Keratinocyte (primary cell): ENCODE data around the gene MAP3K20. TPM values are rescaled to one million over a fixed set of nuclear protein-coding genes. Genes with fewer than 3 reads are reported as not detected.

Experiments used
- DNase-seq: peaks from one replicate; pipeline ENCODE4 v3.0.0-alpha.2; 2011; ENCODE audit warnings: low read depth, missing footprints, low spot score
- FAIRE-seq: peaks from 2 replicates; lab custom pipeline; 2011; peaks lifted over from hg19 to GRCh38; lab: Jason Lieb, UNC
- H2AFZ ChIP-seq: 2 replicates; pipeline ENCODE4 v1.6.0; 2012; ENCODE audit warnings: low read length, control low read depth, inconsistent platforms; ENCODE audit not compliant: control insufficient read depth
- H3K27ac ChIP-seq: 2 replicates; pipeline ENCODE4 v1.5.1; 2011; ENCODE audit warnings: low read length; ENCODE audit not compliant: control insufficient read depth, insufficient read depth
- H3K27me3 ChIP-seq: 3 replicates; pipeline ENCODE4 v1.6.0; 2011; ENCODE audit warnings: low read length; ENCODE audit not compliant: control insufficient read depth, insufficient read depth; ENCODE audit errors: extremely low read depth
- H3K36me3 ChIP-seq, 2 experiments: 2 replicates in 1 of 2; 3 replicates in 1 of 2; pipeline ENCODE4 v1.5.1; 2011; ENCODE audit warnings: low read length in 2 of 2, mild to moderate bottlenecking in 1 of 2; ENCODE audit not compliant: control insufficient read depth in 2 of 2, insufficient read depth in 2 of 2; ENCODE audit errors: extremely low read depth in 1 of 2
- H3K4me1 ChIP-seq: 3 replicates; pipeline ENCODE4 v1.5.1; 2011; ENCODE audit warnings: low read length; ENCODE audit not compliant: control insufficient read depth, insufficient read depth; ENCODE audit errors: extremely low read depth
- H3K4me2 ChIP-seq: 3 replicates; pipeline ENCODE4 v1.6.0; 2011; ENCODE audit warnings: low read depth, low read length; ENCODE audit not compliant: control insufficient read depth, insufficient read depth; ENCODE audit errors: extremely low read depth
- H3K4me3 ChIP-seq, 3 experiments: fragments of 200-600 bp in 1 of 3; sonication (generic) in 1 of 3; 2 replicates in 2 of 3; 3 replicates in 1 of 3; pipeline ENCODE4 v1.5.1; 2011 to 2016; ENCODE audit warnings: low read length in 3 of 3, mild to moderate bottlenecking in 3 of 3, control low read depth in 2 of 3, inconsistent platforms in 1 of 3, low read depth in 1 of 3, mixed read lengths in 1 of 3, mixed run types in 1 of 3, moderate library complexity in 1 of 3; ENCODE audit not compliant: control insufficient read depth in 2 of 3, insufficient read depth in 2 of 3; ENCODE audit errors: extremely low read depth in 1 of 3
- H3K79me2 ChIP-seq: 2 replicates; pipeline ENCODE4 v1.6.0; 2012; ENCODE audit warnings: low read length; ENCODE audit not compliant: control insufficient read depth, insufficient read depth
- H3K9ac ChIP-seq: 3 replicates; pipeline ENCODE4 v1.6.0; 2011; ENCODE audit warnings: low read length; ENCODE audit not compliant: control insufficient read depth, insufficient read depth; ENCODE audit errors: extremely low read depth
- H3K9me1 ChIP-seq: 3 replicates; pipeline ENCODE4 v1.6.0; 2011; ENCODE audit warnings: low read length; ENCODE audit not compliant: control insufficient read depth, insufficient read depth; ENCODE audit errors: extremely low read depth
- H3K9me3 ChIP-seq: 2 replicates; pipeline ENCODE4 v1.5.1; 2012; ENCODE audit warnings: low read depth, low read length; ENCODE audit not compliant: control insufficient read depth
- H4K20me1 ChIP-seq: 3 replicates; pipeline ENCODE4 v1.6.0; 2011; ENCODE audit warnings: low read length; ENCODE audit not compliant: control insufficient read depth, insufficient read depth; ENCODE audit errors: extremely low read depth
- CTCF ChIP-seq, 3 experiments: IDR thresholded peaks in 1 of 3; conservative IDR thresholded peaks in 1 of 3; optimal IDR thresholded peaks in 1 of 3; 2 replicates in 2 of 3; 3 replicates in 1 of 3; pipeline versions ENCODE3 to v1.5.1; 2011; ENCODE audit warnings: low read length in 3 of 3, mild to moderate bottlenecking in 3 of 3, moderate library complexity in 2 of 3, control low read depth in 1 of 3, inconsistent platforms in 1 of 3; ENCODE audit not compliant: insufficient read depth in 2 of 3; ENCODE audit errors: extremely low read depth in 1 of 3
- EZH2 ChIP-seq: IDR thresholded peaks from one replicate; pipeline ENCODE4 v1.6.1; 2012; ENCODE audit warnings: inconsistent platforms, mild to moderate bottlenecking, low read length, moderate library complexity
- dilution Hi-C: fragments of 300-500 bp; cut with MboI; formaldehyde crosslinking; loops from one replicate; pipeline ENCODE4 v1.7.0; 2020; ENCODE audit warnings: low sequenced_read_pairs; ENCODE audit not compliant: extremely low pct_ligation_motif_present
- polyA plus RNA-seq, 5 experiments: library from polyadenylated mRNA; depleted of rRNA in 3 of 5; stranded (reverse) in 3 of 5; stranded (forward) in 1 of 5; unstranded in 1 of 5; fragments of >200 nt; gene quantifications; 1 replicate in 1 of 5; 2 replicates in 3 of 5; 3 replicates in 1 of 5; pipeline versions ENCODE4 v1.2.1 to v1.2.3, GENCODE V29; 2011 to 2012; ENCODE audit warnings: missing spikeins in 2 of 5, low read depth in 1 of 5, low replicate concordance in 1 of 5

The MAP3K20 gene
- polyA plus RNA-seq, 1 donor (not counting 4 experiments of a cell fraction or from before 2014, with no cell fraction given): 31.7 TPM

DNA sequence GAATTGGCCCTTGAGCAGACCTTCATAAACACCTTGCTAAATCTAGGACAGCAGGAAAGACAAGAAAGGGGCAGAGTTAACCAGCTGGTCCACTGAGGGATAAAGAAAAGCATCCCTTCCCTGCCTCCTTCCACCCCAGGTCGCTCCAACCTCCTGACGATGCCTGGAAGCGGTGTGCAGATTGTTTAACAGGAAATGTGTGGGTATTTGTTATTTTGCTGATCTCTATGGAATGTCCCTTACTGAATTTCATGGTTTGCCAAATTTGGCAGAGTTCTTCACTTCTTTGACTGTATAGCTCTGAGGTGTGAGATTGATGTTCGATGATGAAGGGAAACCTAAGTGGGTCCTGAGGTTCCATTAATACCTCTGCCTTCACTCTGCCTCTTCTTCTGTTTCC lies 72.9 kb downstream of the MAP3K20 start:
- no peak overlapping the region for H3K9ac ChIP-seq
- H3K9me1 ChIP-seq: no peaks in the 10 kb centered on the region
- no peaks in the 10 kb centered on the region for H3K9me3 ChIP-seq
- H3K27me3 ChIP-seq: no peaks in the 10 kb centered on the region
- peak overlapping the region; percentile 50 for H3K27ac ChIP-seq
- no peaks in the 10 kb centered on the region for H4K20me1 ChIP-seq
- TF ChIP-seq CTCF (optimal IDR thresholded peaks at IDR 0.05 in 1 of 3, IDR thresholded peaks at IDR 0.05 in 1 of 3, conservative IDR thresholded peaks at IDR 0.05 in 1 of 3; ENCODE audit: extremely low read depth in 1 of 3, insufficient read depth in 2 of 3, low read length in 3 of 3): no peak
- TF ChIP-seq EZH2: no peak
- H3K4me1 ChIP-seq: peaks cover 63% of the 10 kb centered on the region
- H3K4me2 ChIP-seq: peak overlapping the region; percentile 1
- peak; percentile 23 for FAIRE-seq
- no peak for DNase-seq
- no peak overlapping the region for H3K4me3 ChIP-seq
- peaks cover 13% of the 10 kb centered on the region for H3K79me2 ChIP-seq
- H3K36me3 ChIP-seq: peaks cover 0 to 2% of the 10 kb centered on the region in 2 experiments
- dilution Hi-C loops: no loop called here
- H2AFZ ChIP-seq: no peak overlapping the region

GRCh38 chr2:173149491-173149890 lies 73.8 kb downstream of the MAP3K20 start:
- H3K9me3 ChIP-seq: no peaks in the 10 kb centered on the region
- H3K27ac ChIP-seq: no peak overlapping the region
- no peak overlapping the region for H3K4me2 ChIP-seq
- TF ChIP-seq CTCF (optimal IDR thresholded peaks at IDR 0.05 in 1 of 3, IDR thresholded peaks at IDR 0.05 in 1 of 3, conservative IDR thresholded peaks at IDR 0.05 in 1 of 3; ENCODE audit: extremely low read depth in 1 of 3, insufficient read depth in 2 of 3, low read length in 3 of 3) (no peak), EZH2 (no peak)
- FAIRE-seq: no peak
- H3K4me1 ChIP-seq: peaks cover 67% of the 10 kb centered on the region
- H2AFZ ChIP-seq: no peak overlapping the region
- no peaks in the 10 kb centered on the region for H3K9me1 ChIP-seq
- peaks cover 0 to 2% of the 10 kb centered on the region in 2 experiments for H3K36me3 ChIP-seq
- dilution Hi-C loops: no loop called here
- H3K9ac ChIP-seq: no peak overlapping the region
- DNase-seq: no peak
- H4K20me1 ChIP-seq: no peaks in the 10 kb centered on the region
- peaks cover 18% of the 10 kb centered on the region for H3K79me2 ChIP-seq
- H3K4me3 ChIP-seq: no peak overlapping the region
- H3K27me3 ChIP-seq: no peaks in the 10 kb centered on the region
